Fibroblast of lung (primary cell): Measurements from ENCODE around the gene IGF2BP2. TPM values are rescaled to one million over a fixed set of nuclear protein-coding genes. Genes with fewer than 3 reads are reported as not detected.
"Not testable (repeated sequence)": the region's sequence is repeated elsewhere in the genome, so short reads cannot be mapped to it uniquely, and the experiment has no call there.

Experiments
- DNase-seq, 2 donors: peaks; one replicate each; pipeline versions ENCODE4 v3.0.0 to v3.0.0-alpha.2; 2010; ENCODE audit warnings: low read depth in 2 of 2
- H2AFZ ChIP-seq: 2 replicates; pipeline ENCODE4 v1.5.1; 2012; ENCODE audit warnings: low read length, control low read depth, inconsistent platforms
- H3K27ac ChIP-seq: 2 replicates; pipeline ENCODE4 v1.5.1; 2011; ENCODE audit warnings: low read length, control low read depth; ENCODE audit not compliant: insufficient read depth
- H3K27me3 ChIP-seq: 2 replicates; pipeline ENCODE4 v1.5.1; 2011; ENCODE audit warnings: mild to moderate bottlenecking, low read length; ENCODE audit not compliant: control insufficient read depth, insufficient read depth
- H3K36me3 ChIP-seq: 2 replicates; pipeline ENCODE4 v1.5.1; 2011; ENCODE audit warnings: low read length; ENCODE audit not compliant: control insufficient read depth, insufficient read depth
- H3K4me1 ChIP-seq: 2 replicates; pipeline ENCODE4 v1.5.1; 2011; ENCODE audit warnings: low read length; ENCODE audit not compliant: control insufficient read depth, insufficient read depth; ENCODE audit errors: extremely low read depth
- H3K4me2 ChIP-seq: 2 replicates; pipeline ENCODE4 v1.5.1; 2011; ENCODE audit warnings: low read length, control low read depth; ENCODE audit not compliant: insufficient read depth; ENCODE audit errors: extremely low read depth
- H3K4me3 ChIP-seq, 4 experiments: fragments of 200-600 bp in 1 of 4; sonication (generic) in 1 of 4; replicated peaks in 1 of 4; 2 replicates each; pipeline ENCODE4 v1.5.1; 2011 to 2016; ENCODE audit warnings: low read length in 4 of 4, low read depth in 3 of 4, mild to moderate bottlenecking in 3 of 4, control low read depth in 2 of 4, inconsistent platforms in 1 of 4, mixed read lengths in 1 of 4; ENCODE audit not compliant: insufficient read depth in 1 of 4; ENCODE audit errors: control extremely low read depth in 1 of 4
- H3K79me2 ChIP-seq: 2 replicates; pipeline ENCODE4 v1.5.1; 2012; ENCODE audit warnings: mild to moderate bottlenecking, low read length, inconsistent platforms; ENCODE audit not compliant: control insufficient read depth, insufficient read depth
- H3K9ac ChIP-seq: 2 replicates; pipeline ENCODE4 v1.5.1; 2011; ENCODE audit warnings: mild to moderate bottlenecking, low read length, control low read depth; ENCODE audit not compliant: insufficient read depth
- H3K9me3 ChIP-seq: 2 replicates; pipeline ENCODE4 v1.5.1; 2012; ENCODE audit warnings: low read depth, low read length; ENCODE audit not compliant: control insufficient read depth, insufficient read depth
- H4K20me1 ChIP-seq: 2 replicates; pipeline ENCODE4 v1.5.1; 2011; ENCODE audit warnings: low read length; ENCODE audit not compliant: control insufficient read depth, insufficient read depth; ENCODE audit errors: extremely low read depth
- CTCF ChIP-seq, 2 donors: IDR thresholded peaks in 1 of 2; conservative IDR thresholded peaks in 1 of 2; 1 replicate in 1 of 2; 2 replicates in 1 of 2; pipeline ENCODE4 v1.5.1; 2011 to 2012; ENCODE audit warnings: low read length in 2 of 2, control low read depth in 1 of 2, inconsistent platforms in 1 of 2, low read depth in 1 of 2, mild to moderate bottlenecking in 1 of 2
- EZH2 ChIP-seq: IDR thresholded peaks from 2 replicates; pipeline ENCODE4 v1.5.1; 2012; ENCODE audit warnings: low read length, control low read depth, mild to moderate bottlenecking; ENCODE audit errors: missing control alignments
- polyA plus RNA-seq, 2 donors: library from polyadenylated mRNA; depleted of rRNA in 1 of 2; stranded (reverse) in 1 of 2; unstranded in 1 of 2; fragments of >200 nt; gene quantifications; 2 replicates each; pipeline ENCODE4 v1.2.1, GENCODE V29; 2011 to 2012; ENCODE audit warnings: missing spikeins in 1 of 2
- total RNA-seq: library from RNA; depleted of rRNA; stranded (reverse); fragments of >200 nt; gene quantifications from 2 replicates; pipeline ENCODE4 v1.2.1, GENCODE V29; 2014

IGF2BP2 gene
- total and polyA plus RNA-seq, 2 donors (not counting 1 experiment from before 2014, with no cell fraction given), result 5.5 to 46.1 TPM

- H2AFZ ChIP-seq, result no peak overlapping the region
- no peak overlapping the region for H3K9ac ChIP-seq
- peak overlapping the region; percentile 36 for H3K27ac ChIP-seq
- no peaks in the 10 kb centered on the region for H3K36me3 ChIP-seq
- H3K4me3 ChIP-seq, result peak overlapping the region in 1 of 4 experiments; percentile 5
- TF ChIP-seq CTCF (conservative IDR thresholded peaks at IDR 0.05 in 1 of 2, IDR thresholded peaks at IDR 0.05 in 1 of 2; ENCODE audit: low read depth in 1 of 2, low read length in 2 of 2) (no peak), EZH2 (no peak)
- no peaks in the 10 kb centered on the region for H4K20me1 ChIP-seq
- peak overlapping the region; percentile 26 for H3K4me2 ChIP-seq
- H3K27me3 ChIP-seq, result no peaks in the 10 kb centered on the region
- H3K79me2 ChIP-seq, result peaks cover 86% of the 10 kb centered on the region
- no peaks in the 10 kb centered on the region for H3K9me3 ChIP-seq
- peaks cover 21% of the 10 kb centered on the region for H3K4me1 ChIP-seq
- DNase-seq, result peak; percentile 75 to 93
These were observed 11.1 kb downstream of the IGF2BP2 start for GRCh38 chr3:185813691-185814215.

- H3K4me3 ChIP-seq, result no peak overlapping the region
- no peak overlapping the region for H3K9ac ChIP-seq
- H3K27ac ChIP-seq, result peak overlapping the region; percentile 36
- peaks cover 82% of the 10 kb centered on the region for H3K79me2 ChIP-seq
- peak in 1 of 2 donors; percentile 70 for DNase-seq
- H3K4me1 ChIP-seq, result peaks cover 19% of the 10 kb centered on the region
- H3K36me3 ChIP-seq, result no peaks in the 10 kb centered on the region
- H3K9me3 ChIP-seq, result no peaks in the 10 kb centered on the region
- no peak for TF ChIP-seq EZH2
- TF ChIP-seq CTCF (conservative IDR thresholded peaks at IDR 0.05 in 1 of 2, IDR thresholded peaks at IDR 0.05 in 1 of 2; ENCODE audit: low read depth in 1 of 2, low read length in 2 of 2), result no peak
- no peaks in the 10 kb centered on the region for H3K27me3 ChIP-seq
- no peaks in the 10 kb centered on the region for H4K20me1 ChIP-seq
- H3K4me2 ChIP-seq, result peak overlapping the region; percentile 26
- H2AFZ ChIP-seq, result no peak overlapping the region
These were observed 11.6 kb downstream of the IGF2BP2 start for GRCh38 chr3:185813205-185813604.

GRCh38 chr3:185807445-185808068 is 17.3 kb downstream of the IGF2BP2 start:
- Histone ChIP-seq H2AFZ (no peak overlapping the region), H4K20me1 (no peaks in the 10 kb centered on the region)
- peak; percentile 68 to 96 for DNase-seq

GRCh38 chr3:185798831-185799110 is 26.1 kb downstream of the IGF2BP2 start:
- H3K9me3 ChIP-seq, H3K27ac ChIP-seq, H3K4me3 ChIP-seq, H3K36me3 ChIP-seq, H2AFZ ChIP-seq, H4K20me1 ChIP-seq, H3K27me3 ChIP-seq, DNase-seq, H3K9ac ChIP-seq, H3K4me2 ChIP-seq: not testable (repeated sequence)
- Histone ChIP-seq H3K4me1 (peaks cover 10% of the 10 kb centered on the region), H3K79me2 (peaks cover 67% of the 10 kb centered on the region)

More at GRCh38 chr3:185807445-185808068, 17.3 kb downstream of the IGF2BP2 start:
- H3K4me2 ChIP-seq, result no peak overlapping the region
- H3K36me3 ChIP-seq, result no peaks in the 10 kb centered on the region
- H3K4me3 ChIP-seq, result no peak overlapping the region
- H3K27ac ChIP-seq, result no peak overlapping the region
- no peaks in the 10 kb centered on the region for H3K4me1 ChIP-seq
- peaks cover 62% of the 10 kb centered on the region for H3K79me2 ChIP-seq
- no peak for TF ChIP-seq EZH2
- no peak for TF ChIP-seq CTCF (conservative IDR thresholded peaks at IDR 0.05 in 1 of 2, IDR thresholded peaks at IDR 0.05 in 1 of 2; ENCODE audit: low read depth in 1 of 2, low read length in 2 of 2)
- no peaks in the 10 kb centered on the region for H3K27me3 ChIP-seq
- H3K9me3 ChIP-seq, result no peaks in the 10 kb centered on the region
- no peak overlapping the region for H3K9ac ChIP-seq
